Parathyroid adenoma (tissue), 2 donors: ENCODE results near the gene GRIN2C.
A peak's percentile ranks its signal among the peaks of the same experiment; 100 is the strongest.

Experiments
- H2AFZ ChIP-seq: fragments of 300-600 bp; sonication (generic); one replicate; pipeline ENCODE4 v1.7.0; 2017; ENCODE audit warnings: antibody characterized with exemption, mild to moderate bottlenecking
- H3K27ac ChIP-seq: fragments of 300-600 bp; sonication (generic); one replicate; pipeline ENCODE4 v1.7.0; 2017
- H3K27me3 ChIP-seq: fragments of 300-600 bp; sonication (generic); one replicate; pipeline ENCODE4 v1.7.0; 2017; ENCODE audit warnings: low read length; ENCODE audit not compliant: control insufficient read depth, insufficient read depth
- H3K36me3 ChIP-seq: fragments of 300-600 bp; sonication (generic); one replicate; pipeline ENCODE4 v1.7.0; 2017; ENCODE audit warnings: low read length; ENCODE audit not compliant: control insufficient read depth, insufficient read depth
- H3K4me1 ChIP-seq: fragments of 300-600 bp; sonication (generic); one replicate; pipeline ENCODE4 v1.7.0; 2017; ENCODE audit warnings: control low read depth
- H3K4me2 ChIP-seq: fragments of 300-600 bp; sonication (generic); one replicate; pipeline ENCODE4 v1.7.0; 2017; ENCODE audit warnings: low read length
- H3K4me3 ChIP-seq: fragments of 300-600 bp; sonication (generic); one replicate; pipeline ENCODE4 v1.7.0; 2017; ENCODE audit warnings: low read depth, low read length
- H3K79me2 ChIP-seq: fragments of 300-600 bp; sonication (generic); one replicate; pipeline ENCODE4 v1.7.0; 2017; ENCODE audit warnings: control low read depth
- H3K9ac ChIP-seq: fragments of 300-600 bp; sonication (generic); one replicate; pipeline ENCODE4 v1.7.0; 2017; ENCODE audit warnings: mild to moderate bottlenecking
- H3K9me3 ChIP-seq: fragments of 300-600 bp; sonication (generic); one replicate; pipeline ENCODE4 v1.7.0; 2017; ENCODE audit warnings: low read length; ENCODE audit not compliant: control insufficient read depth
- CTCF ChIP-seq: fragments of 300-600 bp; sonication (generic); IDR thresholded peaks from one replicate; pipeline ENCODE4 v1.7.0; 2017; ENCODE audit warnings: antibody characterized with exemption, mild to moderate bottlenecking
- donor health status: primary hyperparathyroidism.

Gene GRIN2C

DNA sequence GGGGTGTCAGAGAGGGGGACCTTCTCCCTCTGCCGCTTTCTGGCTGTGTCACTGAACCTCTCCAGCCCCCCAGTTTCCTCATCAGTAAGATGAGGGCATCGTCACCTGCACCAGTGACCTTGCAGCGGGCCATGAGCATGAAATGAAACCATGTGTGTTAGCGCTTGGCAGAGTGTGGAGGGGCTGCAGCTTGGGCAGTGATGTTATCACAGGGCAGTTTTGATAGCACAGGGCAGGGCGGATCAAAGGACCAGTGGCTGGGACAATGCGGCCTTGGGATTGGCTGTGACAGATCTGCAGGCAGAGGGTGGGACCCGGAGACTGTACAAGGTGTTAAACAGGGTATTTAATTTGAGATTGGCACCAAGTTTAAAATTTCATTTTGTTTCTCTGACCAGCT is 44.6 kb downstream of the GRIN2C start:
- no peak overlapping the region for H3K27ac ChIP-seq

GRCh38 chr17:74814453-74814852 is 45.2 kb downstream of the GRIN2C start:
- H3K4me3 ChIP-seq, result no peak overlapping the region
- H3K4me1 ChIP-seq, result peaks cover 16% of the 10 kb centered on the region
- peaks cover 2% of the 10 kb centered on the region for H3K79me2 ChIP-seq
- TF ChIP-seq CTCF, result no peak
- no peaks in the 10 kb centered on the region for H3K9me3 ChIP-seq
- H3K4me2 ChIP-seq, result no peak overlapping the region
- H3K27ac ChIP-seq, result no peak overlapping the region
- H3K27me3 ChIP-seq, result no peaks in the 10 kb centered on the region
- no peaks in the 10 kb centered on the region for H3K36me3 ChIP-seq
- no peak overlapping the region for H3K9ac ChIP-seq
- no peak overlapping the region for H2AFZ ChIP-seq

More for the DNA sequence above, 44.6 kb downstream of the GRIN2C start:
- no peaks in the 10 kb centered on the region for H3K27me3 ChIP-seq
- no peak overlapping the region for H3K4me3 ChIP-seq
- H3K9me3 ChIP-seq, result no peaks in the 10 kb centered on the region
- no peak overlapping the region for H3K9ac ChIP-seq
- H3K36me3 ChIP-seq, result no peaks in the 10 kb centered on the region
- peak overlapping the region; percentile 27 for H3K4me2 ChIP-seq
- peaks cover 2% of the 10 kb centered on the region for H3K79me2 ChIP-seq
- no peak for TF ChIP-seq CTCF
- H3K4me1 ChIP-seq, result peaks cover 16% of the 10 kb centered on the region
- H2AFZ ChIP-seq, result no peak overlapping the region

DNA sequence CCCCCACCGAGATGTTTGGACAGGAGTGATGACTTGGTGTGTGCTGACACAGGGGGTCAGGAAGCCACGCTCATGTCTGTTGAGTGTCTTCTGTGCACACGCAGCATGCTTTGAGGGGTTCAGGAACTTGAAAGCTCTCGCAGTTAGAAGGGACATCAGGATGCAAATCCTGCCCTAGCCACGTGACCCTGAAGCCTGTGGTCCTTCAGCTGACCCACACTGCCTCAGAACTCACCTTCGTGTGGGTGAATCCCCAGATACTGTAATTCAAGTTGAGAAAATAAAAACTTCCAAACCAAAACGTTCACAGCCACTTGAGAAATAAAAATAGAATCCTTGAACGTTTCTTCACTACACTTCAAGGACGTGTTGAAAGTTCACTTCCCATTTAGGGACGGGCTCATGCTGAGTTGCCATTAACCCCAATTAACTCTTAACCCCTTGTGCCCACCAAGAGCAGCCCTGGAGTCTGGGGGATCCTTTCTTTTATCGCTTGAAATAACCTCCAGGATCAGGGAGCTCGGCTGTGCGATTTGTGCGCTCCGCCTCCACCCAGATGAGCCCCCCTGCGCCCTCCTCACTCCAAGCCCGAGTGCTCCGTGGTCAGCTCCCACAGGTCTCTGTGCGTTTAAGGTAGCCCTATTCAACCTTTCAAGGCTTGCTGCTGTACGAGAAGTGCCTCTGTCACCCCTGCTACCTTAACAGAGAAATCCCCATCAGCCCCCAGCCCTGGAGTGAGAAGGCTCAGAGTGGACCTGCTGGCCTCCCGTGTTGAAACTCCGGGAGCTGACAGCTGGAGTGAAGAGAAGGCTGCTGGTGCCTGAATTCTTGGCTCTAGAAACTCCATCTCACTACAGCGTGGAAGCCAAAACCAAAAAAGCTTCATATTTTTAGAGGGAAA is 47.3 kb downstream of the GRIN2C start:
- Histone ChIP-seq H3K36me3 (no peaks in the 10 kb centered on the region), H3K4me1 (peaks cover 16% of the 10 kb centered on the region), H2AFZ (no peak overlapping the region), H3K79me2 (no peaks in the 10 kb centered on the region), H3K4me2 (no peak overlapping the region), H3K9ac (no peak overlapping the region), H3K9me3 (no peaks in the 10 kb centered on the region), H3K4me3 (no peak overlapping the region), H3K27ac (no peak overlapping the region), H3K27me3 (no peaks in the 10 kb centered on the region)
- TF ChIP-seq CTCF, result no peak

DNA sequence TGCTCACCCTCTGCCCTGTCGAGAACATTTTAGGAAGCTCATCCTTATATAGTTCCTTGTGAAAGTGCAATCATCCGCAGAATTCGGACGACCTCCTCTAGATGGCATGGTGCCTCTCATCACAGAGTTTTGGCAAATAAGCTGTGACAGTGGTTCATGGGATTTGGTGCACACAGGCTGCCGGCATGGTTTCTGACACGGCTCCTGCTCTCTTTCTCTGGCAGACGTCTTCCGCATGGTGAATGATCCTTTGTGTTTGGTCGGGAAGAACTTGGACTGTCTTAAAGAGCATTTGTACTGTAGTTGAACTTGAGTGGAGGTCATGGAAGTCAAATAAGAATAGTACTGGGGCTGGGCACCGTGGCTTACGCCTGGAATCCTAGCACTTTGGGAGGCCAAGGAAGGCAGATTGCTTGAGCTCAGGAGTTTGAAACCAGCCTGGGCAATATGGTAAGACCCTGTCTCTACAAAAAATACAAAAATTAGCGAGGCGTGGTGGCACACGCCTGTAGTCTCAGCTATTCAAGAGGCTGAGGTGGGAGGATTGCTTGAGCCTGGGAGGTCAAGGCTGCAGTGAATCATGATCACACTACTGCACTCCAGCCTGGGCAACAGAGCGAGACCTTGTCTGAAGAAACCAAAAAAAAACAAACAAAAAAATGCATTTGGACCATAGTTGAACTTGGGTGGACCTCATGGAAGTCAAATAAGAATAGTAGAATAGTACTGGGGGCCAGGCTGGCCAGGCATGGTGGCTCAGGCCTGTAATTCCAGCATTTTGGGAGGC is 48.8 kb downstream of the GRIN2C start:
- Histone ChIP-seq H3K79me2 (no peaks in the 10 kb centered on the region), H3K4me3 (no peak overlapping the region), H3K9ac (no peak overlapping the region), H3K4me1 (peaks cover 11% of the 10 kb centered on the region), H3K27me3 (no peaks in the 10 kb centered on the region), H2AFZ (no peak overlapping the region), H3K4me2 (no peak overlapping the region), H3K9me3 (no peaks in the 10 kb centered on the region), H3K27ac (no peak overlapping the region), H3K36me3 (no peaks in the 10 kb centered on the region)
- no peak for TF ChIP-seq CTCF
